ENCODE data around the gene C6orf47. TPM values are rescaled to one million over a fixed set of nuclear protein-coding genes. Genes with fewer than 3 reads are reported as not detected.

Gene C6orf47
- total RNA-seq, 2 experiments from 2014 or later: 26.4 to 26.7 TPM

DNA sequence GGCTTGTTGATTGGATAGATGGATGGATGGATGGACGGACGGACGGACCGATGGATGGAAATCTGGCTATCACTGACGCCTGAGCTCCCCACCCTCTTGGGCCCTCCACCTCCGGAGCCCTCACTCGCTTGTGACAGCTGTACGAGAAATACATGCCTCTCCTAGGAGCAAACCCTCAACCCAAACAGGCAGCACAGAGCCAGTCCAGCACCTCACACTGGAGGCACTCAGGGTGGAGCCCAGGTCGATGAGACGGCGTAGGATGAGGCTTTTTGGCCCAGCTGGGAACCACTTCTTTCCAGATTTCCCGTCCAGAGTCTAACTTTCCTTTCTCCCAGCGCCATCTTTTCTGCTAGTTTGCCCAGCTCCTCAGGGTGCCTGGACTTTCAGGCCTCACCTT lies 23.0 kb upstream of the C6orf47 start:
- CTCF ChIA-PET: interaction anchor here (1.0 kb wide), 1 partner anchor 86 kb away, joined by 3 read pairs; no protein-coding TSS in a partner anchor
- Mint-ChIP-seq H3K36me3 (ENCODE audit: low read depth) (peaks cover 21% of the 10 kb centered on the region), H3K27ac (no peak overlapping the region), H3K27me3 (no peaks in the 10 kb centered on the region), H3K4me3 (no peak overlapping the region), H3K4me1 (peaks cover 27% of the 10 kb centered on the region), H3K9me3 (no peaks in the 10 kb centered on the region)
- POLR2A ChIA-PET: interaction anchor here (1.4 kb wide), 1 partner anchor 12 kb away, joined by 3 read pairs; no protein-coding TSS in a partner anchor
- no peak for DNase-seq

DNA sequence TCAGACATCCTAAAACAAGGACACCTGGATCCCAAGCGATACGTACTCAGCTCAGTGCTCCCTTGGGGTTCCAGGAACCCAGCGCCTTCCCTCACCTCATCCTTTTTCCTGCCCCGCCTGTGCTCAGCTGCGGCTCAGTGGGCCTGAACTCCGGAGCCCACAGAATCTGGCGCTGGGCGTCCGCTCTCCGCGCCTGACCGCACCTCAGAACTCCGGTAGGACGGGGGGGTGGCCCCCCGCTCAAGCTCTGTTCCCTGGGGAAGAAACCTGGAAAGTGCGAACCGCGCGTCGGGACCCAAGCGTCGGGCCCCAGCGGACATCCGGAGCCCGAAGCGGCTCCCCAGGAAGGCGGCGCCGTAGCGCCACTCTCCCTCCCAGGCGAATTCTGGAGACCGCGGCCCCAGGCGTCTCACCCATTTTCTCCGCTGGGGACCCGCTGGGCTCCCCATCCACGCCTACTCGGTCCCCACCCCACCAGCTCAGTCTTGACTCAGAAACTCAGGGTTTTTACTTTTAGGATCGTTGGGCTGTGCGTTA lies 20.6 kb upstream of the C6orf47 start:
- H3K27ac Mint-ChIP-seq: peak overlapping the region; percentile 46
- ChIA-PET POLR2A (interaction anchor here (0.7 to 2.2 kb wide), 9 partner anchors 9 to 132 kb away, joined by 3 to 8 read pairs (median 4); partner anchors contain the start of genes BAG6 and MSH5), CTCF (interaction anchor here (0.6 to 2.1 kb wide), 9 partner anchors 9 to 182 kb away, joined by 3 to 11 read pairs (median 5); partner anchors contain the start of gene NEU1)
- H3K9me3 Mint-ChIP-seq: no peaks in the 10 kb centered on the region
- H3K4me3 Mint-ChIP-seq: peak overlapping the region; percentile 74
- peak; percentile 56 for DNase-seq
- H3K36me3 Mint-ChIP-seq (ENCODE audit: low read depth): peaks cover 9% of the 10 kb centered on the region
- no peaks in the 10 kb centered on the region for H3K27me3 Mint-ChIP-seq
- peaks cover 38% of the 10 kb centered on the region for H3K4me1 Mint-ChIP-seq

DNA sequence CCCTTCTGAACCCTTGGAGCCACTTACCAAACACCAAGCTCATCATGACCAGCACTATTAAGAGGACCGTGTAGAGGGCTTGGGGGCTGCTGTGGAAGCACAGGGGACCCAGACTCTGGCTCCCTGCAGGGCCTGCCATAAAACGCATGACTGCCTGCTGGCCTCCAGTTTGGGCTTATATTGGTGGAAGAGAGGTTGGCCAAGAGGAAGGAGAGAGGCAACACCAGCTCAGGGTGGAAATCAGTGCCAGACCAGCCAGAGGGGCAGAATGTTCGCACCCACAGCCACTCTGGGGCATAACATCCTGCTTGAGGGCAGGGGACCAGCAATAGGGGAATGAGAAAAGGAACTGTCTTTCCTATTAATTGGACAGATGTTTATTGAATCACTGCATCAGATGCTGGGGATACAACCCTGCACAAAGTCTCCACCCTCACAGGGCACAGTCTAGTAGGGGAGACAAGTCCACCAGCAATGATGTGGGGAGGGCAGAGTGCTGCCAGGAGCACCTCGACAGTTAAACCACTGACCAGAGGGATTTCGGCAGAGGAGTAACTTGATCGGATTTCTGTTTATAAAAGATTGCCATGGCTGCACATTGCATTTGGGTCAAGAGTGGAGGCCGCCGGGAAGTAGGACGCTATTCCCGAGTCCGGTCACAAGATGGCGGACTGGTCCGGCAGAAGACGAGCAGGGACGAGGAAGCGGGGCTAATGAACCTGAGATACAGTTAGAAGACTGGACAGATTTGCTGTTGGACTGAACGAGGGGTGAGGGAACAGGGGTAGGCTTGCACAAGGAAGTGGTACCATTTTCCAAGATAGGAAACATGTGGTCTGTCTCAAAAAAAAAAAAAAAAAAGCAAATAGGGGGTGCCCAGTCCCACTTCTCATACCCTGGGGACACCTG lies 19.9 kb upstream of the C6orf47 start, which contains the start of gene LY6G5C:
LY6G5C (minus strand) TSS at position 842 of the 909 bp plus-strand sequence; CDS start at position 148, 694 bp downstream.
- POLR2A ChIA-PET: interaction anchor here (0.8 to 2.2 kb wide), 9 partner anchors 10 to 132 kb away, joined by 3 to 8 read pairs (median 4); partner anchors contain the start of genes BAG6 and MSH5
- no peaks in the 10 kb centered on the region for H3K9me3 Mint-ChIP-seq
- CTCF ChIA-PET: interaction anchor here (0.5 to 2.1 kb wide), 14 partner anchors 10 to 250 kb away, joined by 3 to 11 read pairs (median 4); partner anchors contain the start of genes LY6G5B and NEU1

DNA sequence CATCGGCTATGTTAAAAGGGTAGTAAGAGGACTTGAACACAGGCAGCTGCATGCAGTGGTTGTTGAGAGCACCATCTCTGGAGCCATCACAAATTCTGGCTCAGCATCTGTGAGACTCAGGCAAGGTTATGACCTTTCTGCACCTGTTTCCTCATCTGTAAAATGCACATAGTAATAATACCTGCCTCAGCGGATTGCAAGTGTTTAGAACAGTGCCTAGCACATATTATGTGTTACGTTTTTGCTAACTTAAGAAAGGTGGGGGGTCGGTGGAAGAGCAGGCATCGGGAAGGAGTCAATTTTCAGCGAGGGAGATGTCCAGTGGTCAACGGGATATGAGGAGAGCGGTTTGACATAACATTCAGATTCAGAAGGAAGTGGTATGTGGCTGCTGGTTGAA lies 17.4 kb upstream of the C6orf47 start:
- no peak overlapping the region for H3K4me3 Mint-ChIP-seq
- no peak for DNase-seq
- H3K4me1 Mint-ChIP-seq: peaks cover 38% of the 10 kb centered on the region
- H3K27ac Mint-ChIP-seq: no peak overlapping the region
- peaks cover 8% of the 10 kb centered on the region for H3K36me3 Mint-ChIP-seq (ENCODE audit: low read depth)
- H3K9me3 Mint-ChIP-seq: no peaks in the 10 kb centered on the region
- POLR2A ChIA-PET: interaction anchor here (1.3 to 1.6 kb wide), 2 partner anchors 10 to 16 kb away, joined by 4 read pairs; no protein-coding TSS in a partner anchor
- H3K27me3 Mint-ChIP-seq: no peaks in the 10 kb centered on the region
- CTCF ChIA-PET: interaction anchor here (0.6 to 1.8 kb wide), 3 partner anchors 25 to 152 kb away, joined by 3 to 4 read pairs (median 3); no protein-coding TSS in a partner anchor

More for the DNA sequence above, 19.9 kb upstream of the C6orf47 start, which contains the start of gene LY6G5C:
- Mint-ChIP-seq H3K27me3 (no peaks in the 10 kb centered on the region), H3K4me3 (peak within 1 kb of the TSS; percentile 74), H3K36me3 (ENCODE audit: low read depth) (peaks cover 4% of the 10 kb centered on the region), H3K27ac (peak within 1 kb of the TSS; percentile 46), H3K4me1 (peaks cover 38% of the 10 kb centered on the region)
- DNase-seq: peak; percentile 77

DNA sequence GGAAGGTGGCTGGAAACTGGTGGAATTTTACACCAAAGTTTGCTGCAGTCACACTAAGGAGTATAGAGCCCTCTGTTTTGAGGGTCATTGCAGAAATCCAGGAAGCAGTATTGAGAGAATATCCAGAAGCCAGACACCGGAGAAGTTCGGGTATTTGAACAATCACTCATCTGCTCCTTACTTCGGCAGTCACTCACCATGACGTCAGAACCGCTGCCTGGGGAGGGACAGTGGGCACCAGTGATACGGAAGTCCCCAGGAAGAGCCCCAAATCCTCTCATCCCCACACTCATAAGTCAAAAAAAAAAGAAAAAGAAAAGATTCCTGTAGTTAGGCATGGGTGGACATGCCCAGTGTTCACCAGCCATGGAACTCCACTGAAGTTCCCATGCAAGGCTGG lies 16.3 kb upstream of the C6orf47 start:
- ChIA-PET POLR2A (no interaction called here), CTCF (no interaction called here)

DNA sequence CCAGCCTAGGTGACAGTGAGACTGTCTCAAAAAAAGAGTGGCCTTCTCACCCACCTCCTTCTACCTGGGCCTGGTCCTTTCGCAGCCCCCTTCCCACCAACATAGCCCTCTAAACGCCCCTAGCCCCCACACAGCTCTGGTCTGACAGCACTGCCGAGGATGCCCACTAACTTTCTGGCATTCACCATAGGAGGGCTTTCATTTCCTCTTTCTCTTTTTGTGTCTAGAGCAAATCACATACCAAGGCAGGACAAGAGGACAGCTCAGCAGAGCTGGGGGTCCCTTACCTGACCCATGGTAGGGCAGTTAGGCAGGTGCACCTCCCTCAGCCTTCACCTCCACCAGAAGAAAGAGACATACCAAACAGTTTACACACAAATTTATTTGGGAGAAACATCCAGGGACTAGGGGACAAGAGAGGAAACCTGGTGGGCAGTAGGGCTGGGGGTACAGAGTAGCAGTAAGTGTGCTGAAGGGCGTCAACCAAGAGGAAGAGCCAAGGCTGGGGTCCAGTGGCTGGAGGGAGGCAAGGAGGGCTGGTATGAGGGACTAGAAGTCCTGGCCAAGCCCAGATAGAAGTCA lies 15.8 kb upstream of the C6orf47 start:
- no peaks in the 10 kb centered on the region for H3K27me3 Mint-ChIP-seq
- H3K27ac Mint-ChIP-seq: no peak overlapping the region
- H3K4me1 Mint-ChIP-seq: peaks cover 34% of the 10 kb centered on the region
- ChIA-PET CTCF (no interaction called here), POLR2A (no interaction called here)
- H3K9me3 Mint-ChIP-seq: no peaks in the 10 kb centered on the region
- no peak overlapping the region for H3K4me3 Mint-ChIP-seq
- peaks cover 22% of the 10 kb centered on the region for H3K36me3 Mint-ChIP-seq (ENCODE audit: low read depth)
- no peak for DNase-seq

More for the DNA sequence above, 16.3 kb upstream of the C6orf47 start:
- Mint-ChIP-seq H3K27me3 (no peaks in the 10 kb centered on the region), H3K4me3 (no peak overlapping the region), H3K4me1 (peaks cover 38% of the 10 kb centered on the region), H3K36me3 (ENCODE audit: low read depth) (peaks cover 17% of the 10 kb centered on the region), H3K9me3 (no peaks in the 10 kb centered on the region), H3K27ac (no peak overlapping the region)
- DNase-seq: no peak

DNA sequence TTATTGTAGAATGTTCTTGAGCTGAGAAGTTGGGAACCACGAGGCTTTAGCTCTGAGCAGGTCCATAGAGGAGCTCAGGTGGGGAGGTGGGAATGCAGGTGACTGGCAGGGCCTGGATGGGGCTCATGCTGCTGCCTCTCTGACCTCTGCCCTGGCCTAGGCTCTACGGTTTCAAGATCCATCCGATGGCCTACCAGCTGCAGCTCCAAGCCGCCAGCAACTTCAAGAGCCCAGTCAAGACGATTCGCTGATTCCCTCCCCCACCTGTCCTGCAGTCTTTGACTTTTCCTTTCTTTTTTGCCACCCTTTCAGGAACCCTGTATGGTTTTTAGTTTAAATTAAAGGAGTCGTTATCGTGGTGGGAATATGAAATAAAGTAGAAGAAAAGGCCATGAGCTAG lies 9.1 kb upstream of the C6orf47 start, which contains the start of gene LY6G5B:
LY6G5B (plus strand) TSS at position 301 of the 400 bp plus-strand sequence. CDS start 975 bp downstream, outside the sequence.
- Mint-ChIP-seq H3K9me3 (no peaks in the 10 kb centered on the region), H3K27ac (peak within 1 kb of the TSS; percentile 10), H3K4me3 (no peak within 1 kb of the TSS), H3K4me1 (peaks cover 37% of the 10 kb centered on the region), H3K27me3 (no peaks in the 10 kb centered on the region), H3K36me3 (ENCODE audit: low read depth) (peaks cover 81% of the 10 kb centered on the region)
- POLR2A ChIA-PET: interaction anchor here (3.1 kb wide), 1 partner anchor 17 kb away, joined by 12 read pairs; the partner anchor contains the start of gene BAG6
- DNase-seq: no peak
- CTCF ChIA-PET: interaction anchor here (1.0 kb wide), 1 partner anchor 10 kb away, joined by 4 read pairs; no protein-coding TSS in a partner anchor

DNA sequence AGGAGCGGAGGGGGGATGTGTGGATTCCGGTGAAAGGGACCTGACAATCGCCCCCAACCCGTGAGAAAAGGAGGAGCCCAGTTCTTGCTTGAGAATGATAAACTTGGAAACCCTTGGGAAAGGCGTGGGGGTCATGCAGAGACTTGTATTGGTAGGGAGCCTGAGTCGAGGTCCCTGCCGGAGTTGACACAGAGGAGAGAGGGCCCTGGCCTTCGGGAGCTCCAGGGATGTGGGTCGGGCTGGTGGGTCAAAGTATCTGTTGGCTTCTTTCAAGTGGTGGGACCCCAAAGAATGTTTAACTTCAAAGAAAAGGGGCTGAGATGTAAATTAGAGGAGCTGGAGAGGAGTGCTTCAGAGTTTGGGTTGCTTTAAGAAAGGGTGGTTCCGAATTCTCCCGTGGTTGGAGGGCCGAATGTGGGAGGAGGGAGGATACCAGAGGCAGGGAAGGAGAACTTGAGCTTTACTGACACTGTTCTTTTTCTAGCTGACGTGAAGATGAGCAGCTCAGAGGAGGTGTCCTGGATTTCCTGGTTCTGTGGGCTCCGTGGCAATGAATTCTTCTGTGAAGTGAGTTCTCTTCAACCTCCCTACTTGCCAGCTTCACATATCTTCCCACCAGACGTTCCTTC lies 5.9 kb upstream of the C6orf47 start:
- Mint-ChIP-seq H3K4me3 (peak overlapping the region; percentile 86), H3K4me1 (peaks cover 67% of the 10 kb centered on the region), H3K27ac (peak overlapping the region; percentile 89), H3K36me3 (ENCODE audit: low read depth) (peaks cover 92% of the 10 kb centered on the region), H3K27me3 (no peaks in the 10 kb centered on the region), H3K9me3 (no peaks in the 10 kb centered on the region)
- ChIA-PET CTCF (interaction anchor here (0.8 to 1.7 kb wide), 8 partner anchors 23 to 223 kb away, joined by 3 to 7 read pairs (median 3); partner anchors contain the start of genes ABHD16A, HSPA1B, NEU1 and VARS1), POLR2A (interaction anchor here (0.8 to 8.1 kb wide), 15 partner anchors 9 to 305 kb away, joined by 3 to 278 read pairs (median 5); partner anchors contain the start of genes ABHD16A, APOM, BAG6 and CLIC1)
- no peak for DNase-seq

DNA sequence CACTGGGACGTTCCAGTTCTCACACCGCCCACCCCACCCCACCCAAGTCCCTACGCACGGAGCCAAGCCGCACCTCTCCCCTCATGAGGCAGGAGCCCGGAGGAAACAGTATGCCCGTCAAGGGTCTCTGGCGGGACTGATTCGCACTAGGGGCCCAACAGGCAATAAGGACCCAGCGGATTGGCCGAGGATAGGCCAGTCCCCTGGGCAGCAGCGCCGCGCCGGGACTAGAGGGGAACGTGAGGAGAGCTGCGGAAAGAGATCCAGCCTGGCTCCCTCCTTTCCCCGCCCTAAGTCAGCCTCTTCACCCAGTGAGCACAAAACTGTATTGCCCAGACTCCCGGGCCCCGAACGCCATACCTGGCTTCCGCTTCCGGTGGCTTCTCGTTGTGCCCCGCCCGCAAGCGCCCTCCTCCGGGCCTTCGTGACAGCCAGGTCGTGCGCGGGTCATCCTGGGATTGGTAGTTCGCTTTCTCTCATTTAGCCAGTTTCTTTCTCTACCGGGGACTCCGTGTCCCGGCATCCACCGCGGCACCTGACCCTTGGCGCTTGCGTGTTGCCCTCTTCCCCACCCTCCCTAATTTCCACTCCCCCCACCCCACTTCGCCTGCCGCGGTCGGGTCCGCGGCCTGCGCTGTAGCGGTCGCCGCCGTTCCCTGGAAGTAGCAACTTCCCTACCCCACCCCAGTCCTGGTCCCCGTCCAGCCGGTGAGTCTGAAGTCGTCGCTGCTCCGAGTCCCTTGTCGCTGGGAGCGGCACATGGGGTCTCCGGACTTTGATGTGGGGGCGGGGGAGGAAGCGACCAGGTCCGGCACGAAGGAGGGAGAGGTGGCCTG lies 5.1 kb upstream of the C6orf47 start, which contains the start of gene CSNK2B:
CSNK2B (plus strand) TSS at position 580 of the 836 bp plus-strand sequence. CDS start 752 bp downstream, outside the sequence.
- H3K27ac Mint-ChIP-seq: peak within 1 kb of the TSS; percentile 89
- H3K36me3 Mint-ChIP-seq (ENCODE audit: low read depth): peaks cover 92% of the 10 kb centered on the region
- POLR2A ChIA-PET: interaction anchor here (1.0 to 8.1 kb wide), 29 partner anchors 12 to 1306 kb away, joined by 3 to 278 read pairs (median 7); partner anchors contain the start of genes ABHD16A, APOM, BAG6 and CLIC1
- peak; percentile 99 for DNase-seq
- H3K9me3 Mint-ChIP-seq: no peaks in the 10 kb centered on the region
- H3K27me3 Mint-ChIP-seq: no peaks in the 10 kb centered on the region
- peaks cover 74% of the 10 kb centered on the region for H3K4me1 Mint-ChIP-seq
- CTCF ChIA-PET: interaction anchor here (0.6 to 2.6 kb wide), 7 partner anchors 13 to 352 kb away, joined by 3 to 19 read pairs (median 6); partner anchors contain the start of genes BAG6, HSPA1B and NEU1
- peak within 1 kb of the TSS; percentile 86 for H3K4me3 Mint-ChIP-seq

DNA sequence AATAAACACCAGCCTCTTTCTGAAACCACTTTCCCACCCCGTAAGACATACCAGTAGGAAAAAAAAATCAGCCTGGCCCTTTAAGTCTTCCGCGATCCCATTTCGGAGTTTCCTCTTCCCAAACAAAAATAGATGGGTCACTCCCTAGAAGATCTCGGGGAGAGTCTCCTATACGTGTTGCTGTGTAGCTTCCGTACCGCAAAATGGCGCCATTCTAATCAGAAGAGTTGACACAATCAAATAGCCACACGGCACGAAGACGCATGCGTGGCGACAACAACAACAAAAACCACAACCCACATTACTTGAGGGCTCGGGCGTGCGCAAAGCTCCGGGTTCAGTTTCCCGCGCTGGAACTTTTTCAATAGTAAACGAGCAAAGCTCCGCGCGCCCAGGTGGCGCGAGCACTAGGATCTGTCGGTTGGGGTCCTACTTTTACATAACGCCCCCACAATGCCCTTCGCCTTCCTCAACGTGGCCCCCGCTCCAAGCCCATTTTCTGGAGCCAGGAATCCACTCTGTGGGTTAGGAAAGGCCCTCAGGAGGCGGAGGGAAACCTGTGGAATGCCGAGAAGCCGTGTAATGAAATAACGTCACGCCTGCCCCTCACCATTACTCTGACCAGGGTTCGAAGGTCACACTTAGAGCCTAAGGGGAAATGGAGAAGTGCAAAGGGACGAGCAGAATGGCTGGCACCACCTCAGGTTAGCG lies 4.4 kb upstream of the C6orf47 start, which contains the start of gene GPANK1:
GPANK1 (minus strand) TSS at position 208 of the 711 bp plus-strand sequence. CDS start 519 bp downstream, outside the sequence.
- no peaks in the 10 kb centered on the region for H3K27me3 Mint-ChIP-seq
- POLR2A ChIA-PET: interaction anchor here (0.6 to 8.1 kb wide), 39 partner anchors 11 to 1307 kb away, joined by 3 to 278 read pairs (median 5); partner anchors contain the start of genes ABHD16A, APOM, BAG6 and CLIC1
- H3K4me1 Mint-ChIP-seq: peaks cover 75% of the 10 kb centered on the region
- CTCF ChIA-PET: interaction anchor here (0.5 to 2.6 kb wide), 9 partner anchors 12 to 351 kb away, joined by 3 to 19 read pairs (median 5); partner anchors contain the start of genes BAG6, HSPA1B and NEU1
- H3K36me3 Mint-ChIP-seq (ENCODE audit: low read depth): peaks cover 90% of the 10 kb centered on the region
- H3K27ac Mint-ChIP-seq: peak within 1 kb of the TSS; percentile 89
- peak within 1 kb of the TSS; percentile 86 for H3K4me3 Mint-ChIP-seq
- DNase-seq: peak; percentile 94
- H3K9me3 Mint-ChIP-seq: no peaks in the 10 kb centered on the region
